GM18867 (cell line): ENCODE results near the gene MALRD1.
"Not testable (repeated sequence)": the region's sequence is repeated elsewhere in the genome, so short reads cannot be mapped to it uniquely, and the experiment has no call there.

Experiments used
- ATAC-seq: cut with Tn5 transposase; IDR thresholded peaks from one replicate; pipeline ENCODE4 v1.9.1; 2021; ENCODE audit warnings: mild to moderate bottlenecking, moderate library complexity; ENCODE audit not compliant: unreplicated experiment

The MALRD1 gene

GRCh38 chr10:19699299-19699698 lies 650.7 kb downstream of the MALRD1 start:
- ATAC-seq: no peak

GRCh38 chr10:19701427-19702052 lies 652.9 kb downstream of the MALRD1 start:
- no peak for ATAC-seq

GRCh38 chr10:19702215-19702614 lies 653.6 kb downstream of the MALRD1 start:
- ATAC-seq: no peak

GRCh38 chr10:19704544-19704943 lies 655.9 kb downstream of the MALRD1 start:
- no peak for ATAC-seq

- no peak for ATAC-seq
These were observed 656.6 kb downstream of the MALRD1 start for GRCh38 chr10:19705250-19705649.

GRCh38 chr10:19706904-19707303 lies 658.3 kb downstream of the MALRD1 start:
- no peak for ATAC-seq

- no peak for ATAC-seq
These were observed 658.8 kb downstream of the MALRD1 start for GRCh38 chr10:19707376-19707775.

GRCh38 chr10:19708031-19708430 lies 659.4 kb downstream of the MALRD1 start:
- ATAC-seq: no peak

- ATAC-seq: no peak
These were observed 662.0 kb downstream of the MALRD1 start for GRCh38 chr10:19710600-19710999.

- ATAC-seq: no peak
These were observed 664.6 kb downstream of the MALRD1 start for GRCh38 chr10:19713159-19713558.

GRCh38 chr10:19713800-19714525 lies 665.4 kb downstream of the MALRD1 start:
- ATAC-seq: no peak

GRCh38 chr10:19719284-19719683 lies 670.7 kb downstream of the MALRD1 start:
- no peak for ATAC-seq

GRCh38 chr10:19724287-19724686 lies 675.7 kb downstream of the MALRD1 start:
- ATAC-seq: no peak

GRCh38 chr10:19728376-19728775 lies 679.8 kb downstream of the MALRD1 start:
- no peak for ATAC-seq

- ATAC-seq: no peak
These were observed 680.4 kb downstream of the MALRD1 start for GRCh38 chr10:19728964-19729363.

GRCh38 chr10:19730167-19730906 lies 681.7 kb downstream of the MALRD1 start:
- ATAC-seq: no peak

GRCh38 chr10:19730907-19731217 lies 682.3 kb downstream of the MALRD1 start:
- no peak for ATAC-seq

GRCh38 chr10:19731560-19731959 lies 683.0 kb downstream of the MALRD1 start:
- ATAC-seq: no peak

GRCh38 chr10:19738440-19738839 lies 689.8 kb downstream of the MALRD1 start:
- no peak for ATAC-seq

GRCh38 chr10:19739232-19739631 lies 690.6 kb downstream of the MALRD1 start:
- ATAC-seq: not testable (repeated sequence)

GRCh38 chr10:19742144-19742543 lies 693.5 kb downstream of the MALRD1 start:
- ATAC-seq: not testable (repeated sequence)

GRCh38 chr10:19745672-19746071 lies 697.1 kb downstream of the MALRD1 start:
- no peak for ATAC-seq
